Activated T-cell treated with anti-CD3 and anti-CD28 coated beads, Interleukin-2, amount 50 U/mL, for 4 hours (primary cell): ENCODE results near the gene CPNE8. TPM values are rescaled to one million over a fixed set of nuclear protein-coding genes. Genes with fewer than 3 reads are reported as not detected.

Source experiments
- ATAC-seq, 2 donors: fragments of 200-7000 bp; cut with Tn5 transposase; one replicate each; pipeline ENCODE4 v1.10.0; 2021
- DNase-seq: peaks from one replicate; pipeline ENCODE4 v3.0.0-alpha.2; 2020
- H3K27me3 Mint-ChIP-seq: one replicate; pipeline ENCODE4 v1.8.0; 2021; ENCODE audit warnings: low read depth, mixed read lengths
- H3K36me3 Mint-ChIP-seq: one replicate; pipeline ENCODE4 v1.8.0; 2022; ENCODE audit warnings: mixed read lengths; ENCODE audit not compliant: insufficient read depth
- H3K4me1 Mint-ChIP-seq: one replicate; pipeline ENCODE4 v1.8.0; 2021; ENCODE audit warnings: low read depth, mixed read lengths
- H3K4me3 Mint-ChIP-seq: one replicate; pipeline ENCODE4 v1.8.0; 2021; ENCODE audit warnings: mild to moderate bottlenecking, moderate library complexity, mixed read lengths
- H3K9me3 Mint-ChIP-seq: one replicate; pipeline ENCODE4 v1.8.0; 2021; ENCODE audit warnings: mixed read lengths
- total RNA-seq, 3 donors: library from RNA; stranded (reverse); gene quantifications; one replicate each; pipeline ENCODE4 v1.2.1, GENCODE V29; 2021

CPNE8 gene
- total RNA-seq, 3 donors from 2014 or later = 1.5 to 5.6 (median 2.2) TPM

DNA sequence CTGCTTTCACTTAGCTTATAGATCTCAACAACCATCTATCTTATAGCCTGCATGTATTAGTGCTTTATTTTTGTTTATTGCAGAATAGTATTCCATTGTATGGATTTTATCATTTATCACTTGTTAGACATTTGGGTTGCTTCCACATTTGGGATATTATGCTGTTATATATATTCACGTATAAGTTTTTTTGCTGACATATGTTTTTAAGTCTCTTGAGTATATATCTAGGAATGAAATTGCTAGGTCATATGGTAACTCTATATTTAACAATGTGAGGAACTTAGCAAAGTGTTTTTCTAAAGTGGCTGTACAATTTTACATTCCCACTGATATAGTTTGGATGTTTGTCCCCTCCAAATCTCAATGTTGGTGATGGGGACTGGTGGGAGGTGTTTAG lies 208.1 kb downstream of the CPNE8 start:
- Mint-ChIP-seq H3K4me1 (no peaks in the 10 kb centered on the region), H3K27me3 (no peaks in the 10 kb centered on the region), H3K9me3 (no peaks in the 10 kb centered on the region), H3K4me3 (no peak overlapping the region), H3K36me3 (no peaks in the 10 kb centered on the region)
- DNase-seq = no peak
- no peak for ATAC-seq

GRCh38 chr12:38695057-38695456 lies 210.3 kb downstream of the CPNE8 start:
- no peak overlapping the region for H3K4me3 Mint-ChIP-seq
- no peak for ATAC-seq
- H3K27me3 Mint-ChIP-seq = no peaks in the 10 kb centered on the region
- no peaks in the 10 kb centered on the region for H3K9me3 Mint-ChIP-seq
- DNase-seq = no peak
- no peaks in the 10 kb centered on the region for H3K36me3 Mint-ChIP-seq
- no peaks in the 10 kb centered on the region for H3K4me1 Mint-ChIP-seq

- no peak for ATAC-seq
- Mint-ChIP-seq H3K4me3 (no peak overlapping the region), H3K9me3 (no peaks in the 10 kb centered on the region), H3K36me3 (peaks cover 3% of the 10 kb centered on the region), H3K4me1 (no peaks in the 10 kb centered on the region), H3K27me3 (no peaks in the 10 kb centered on the region)
- no peak for DNase-seq
Measured at GRCh38 chr12:38691164-38691563, 214.2 kb downstream of the CPNE8 start.

DNA sequence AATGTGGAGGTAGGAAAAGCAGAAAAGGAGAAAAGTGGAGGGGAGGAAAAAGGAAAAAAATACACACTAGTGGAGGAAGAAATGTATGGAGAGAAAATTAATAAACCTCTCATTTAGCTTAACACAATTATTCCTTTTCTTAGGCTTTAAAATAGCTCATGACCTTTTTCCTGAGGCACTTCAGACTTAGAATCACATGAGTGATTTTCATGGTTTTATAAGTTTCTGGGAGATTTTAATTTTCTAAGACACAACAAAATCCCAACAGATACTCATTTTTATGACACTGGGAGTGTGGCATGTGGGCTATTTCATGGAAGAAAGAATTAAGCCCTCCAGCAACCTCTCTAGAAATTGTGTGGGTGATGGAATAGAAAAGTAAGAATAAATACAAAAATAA lies 214.7 kb downstream of the CPNE8 start:
- no peak overlapping the region for H3K4me3 Mint-ChIP-seq
- no peaks in the 10 kb centered on the region for H3K4me1 Mint-ChIP-seq

GRCh38 chr12:38689704-38690103 lies 215.7 kb downstream of the CPNE8 start:
- Mint-ChIP-seq H3K9me3 (no peaks in the 10 kb centered on the region), H3K4me3 (no peak overlapping the region), H3K4me1 (no peaks in the 10 kb centered on the region), H3K27me3 (no peaks in the 10 kb centered on the region), H3K36me3 (peaks cover 3% of the 10 kb centered on the region)
- no peak for ATAC-seq
- no peak for DNase-seq

More for the DNA sequence above, 214.7 kb downstream of the CPNE8 start:
- H3K27me3 Mint-ChIP-seq = no peaks in the 10 kb centered on the region
- H3K36me3 Mint-ChIP-seq = peaks cover 3% of the 10 kb centered on the region
- ATAC-seq (no peak), DNase-seq (no peak)
- no peaks in the 10 kb centered on the region for H3K9me3 Mint-ChIP-seq

DNA sequence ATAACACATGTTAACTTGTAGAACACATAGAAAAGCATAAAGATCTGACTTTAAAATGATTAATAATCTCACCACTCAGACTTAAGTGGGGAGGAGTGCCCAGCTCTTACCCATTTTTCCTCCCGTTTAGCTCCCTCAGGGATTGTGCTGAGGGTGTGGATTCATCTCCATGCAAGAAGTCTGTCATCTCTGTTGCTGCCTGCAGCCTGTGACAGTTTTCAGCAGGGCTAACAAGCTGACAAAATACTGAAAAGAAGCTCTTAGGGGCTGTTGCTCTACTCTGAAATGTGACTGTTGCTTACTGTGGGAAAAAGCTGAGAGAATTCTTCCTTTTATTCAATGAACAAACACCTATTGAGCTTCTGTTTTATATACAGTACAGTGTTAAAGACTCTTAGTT lies 216.2 kb downstream of the CPNE8 start:
- Mint-ChIP-seq H3K27me3 (no peaks in the 10 kb centered on the region), H3K4me3 (no peak overlapping the region), H3K9me3 (no peaks in the 10 kb centered on the region), H3K36me3 (peaks cover 4% of the 10 kb centered on the region), H3K4me1 (no peaks in the 10 kb centered on the region)
- DNase-seq = no peak
- ATAC-seq = no peak

DNA sequence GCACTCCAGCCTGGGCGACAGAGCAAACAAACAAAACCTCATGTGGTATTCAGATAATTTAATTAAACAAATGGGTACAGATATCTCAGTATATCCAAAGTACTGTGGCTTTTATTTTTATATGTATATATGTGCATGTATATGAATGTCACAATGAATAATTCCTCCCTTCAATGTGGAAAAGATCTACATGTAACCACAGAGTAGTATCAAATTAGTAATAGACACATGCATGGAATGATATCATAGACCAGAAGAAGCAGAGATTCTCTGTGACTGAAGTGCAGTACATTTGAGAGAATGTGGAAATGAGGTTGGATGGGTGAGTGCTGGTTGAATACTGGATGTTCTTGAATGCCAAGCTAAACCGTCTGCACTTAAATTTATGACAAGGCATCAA lies 222.9 kb downstream of the CPNE8 start:
- H3K9me3 Mint-ChIP-seq = no peaks in the 10 kb centered on the region
- no peaks in the 10 kb centered on the region for H3K27me3 Mint-ChIP-seq
- no peak for ATAC-seq
- no peak overlapping the region for H3K4me3 Mint-ChIP-seq
- no peak for DNase-seq
- H3K4me1 Mint-ChIP-seq = no peaks in the 10 kb centered on the region
- peaks cover 6% of the 10 kb centered on the region for H3K36me3 Mint-ChIP-seq

- H3K36me3 Mint-ChIP-seq = peaks cover 17% of the 10 kb centered on the region
- H3K4me3 Mint-ChIP-seq = no peak overlapping the region
- ATAC-seq (no peak), DNase-seq (no peak)
- no peaks in the 10 kb centered on the region for H3K27me3 Mint-ChIP-seq
- no peaks in the 10 kb centered on the region for H3K4me1 Mint-ChIP-seq
- peaks cover 3% of the 10 kb centered on the region for H3K9me3 Mint-ChIP-seq
Measured at GRCh38 chr12:38669530-38669929, 235.9 kb downstream of the CPNE8 start.

GRCh38 chr12:38669081-38669480 lies 236.3 kb downstream of the CPNE8 start:
- H3K4me3 Mint-ChIP-seq = no peak overlapping the region
- peaks cover 13% of the 10 kb centered on the region for H3K36me3 Mint-ChIP-seq
- no peaks in the 10 kb centered on the region for H3K27me3 Mint-ChIP-seq
- ATAC-seq = no peak
- DNase-seq = no peak
- no peaks in the 10 kb centered on the region for H3K4me1 Mint-ChIP-seq
- peaks cover 3% of the 10 kb centered on the region for H3K9me3 Mint-ChIP-seq

GRCh38 chr12:38666425-38666824 lies 239.0 kb downstream of the CPNE8 start:
- Mint-ChIP-seq H3K9me3 (peaks cover 24% of the 10 kb centered on the region), H3K27me3 (no peaks in the 10 kb centered on the region), H3K4me1 (no peaks in the 10 kb centered on the region), H3K4me3 (no peak overlapping the region), H3K36me3 (peaks cover 15% of the 10 kb centered on the region)
- ATAC-seq (no peak), DNase-seq (no peak)

DNA sequence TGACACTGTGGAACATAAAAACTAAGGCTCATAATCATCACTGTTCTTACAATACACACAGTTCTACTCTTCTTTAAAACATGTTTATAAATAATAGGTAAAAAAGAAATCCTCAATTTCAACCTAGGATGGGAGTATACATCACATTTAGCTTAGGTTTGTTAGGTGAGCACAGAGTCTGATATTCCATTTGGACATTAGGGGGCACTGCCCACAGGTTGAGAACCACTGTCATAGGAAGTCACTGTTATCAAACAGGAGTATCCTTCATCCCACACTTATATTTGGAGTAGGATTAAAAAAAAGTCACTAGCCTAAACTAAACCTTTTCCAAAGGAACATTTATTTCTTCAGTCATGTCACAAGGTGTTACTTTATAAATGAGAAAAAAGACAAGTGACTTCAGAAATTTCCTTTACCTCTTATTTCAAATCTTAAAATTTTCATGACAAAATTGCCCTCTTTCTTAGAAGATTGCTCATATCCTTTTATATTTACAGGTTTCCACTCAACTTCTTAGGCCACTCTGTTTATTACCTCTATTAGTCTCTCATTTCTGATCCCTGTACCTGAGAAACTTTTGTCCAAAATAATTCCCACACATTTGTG lies 240.6 kb downstream of the CPNE8 start:
- Mint-ChIP-seq H3K36me3 (peaks cover 15% of the 10 kb centered on the region), H3K9me3 (peaks cover 28% of the 10 kb centered on the region), H3K4me1 (no peaks in the 10 kb centered on the region), H3K27me3 (no peaks in the 10 kb centered on the region), H3K4me3 (no peak overlapping the region)
- ATAC-seq (no peak), DNase-seq (no peak)

GRCh38 chr12:38662829-38663228 lies 242.6 kb downstream of the CPNE8 start:
- H3K36me3 Mint-ChIP-seq = peaks cover 19% of the 10 kb centered on the region

DNA sequence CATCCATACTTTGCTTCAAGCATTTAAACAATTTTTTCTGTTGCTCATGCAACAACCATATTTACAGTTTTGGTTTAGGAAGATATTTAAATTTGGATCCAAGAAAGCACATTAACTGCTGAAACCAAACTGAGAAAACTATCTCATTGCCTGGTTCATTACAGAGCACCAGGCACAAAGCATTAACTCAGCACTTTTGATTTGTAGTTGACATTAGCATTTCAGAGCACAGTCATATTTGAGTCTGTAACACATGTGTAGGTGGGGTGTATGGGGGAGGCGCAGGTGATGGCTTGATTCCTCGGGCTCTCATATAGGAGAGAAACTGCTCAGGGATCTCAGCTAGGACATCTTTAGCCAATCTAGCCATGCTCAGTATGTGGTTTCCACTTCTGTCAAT lies 251.7 kb downstream of the CPNE8 start:
- peaks cover 8% of the 10 kb centered on the region for H3K36me3 Mint-ChIP-seq
- peaks cover 2% of the 10 kb centered on the region for H3K4me1 Mint-ChIP-seq
- ATAC-seq = no peak
- no peak overlapping the region for H3K4me3 Mint-ChIP-seq
- H3K9me3 Mint-ChIP-seq = no peaks in the 10 kb centered on the region
- DNase-seq = no peak
- no peaks in the 10 kb centered on the region for H3K27me3 Mint-ChIP-seq

More at GRCh38 chr12:38662829-38663228, 242.6 kb downstream of the CPNE8 start:
- DNase-seq (no peak), ATAC-seq (no peak)
- no peaks in the 10 kb centered on the region for H3K27me3 Mint-ChIP-seq
- H3K9me3 Mint-ChIP-seq = peaks cover 33% of the 10 kb centered on the region
- no peak overlapping the region for H3K4me3 Mint-ChIP-seq
- no peaks in the 10 kb centered on the region for H3K4me1 Mint-ChIP-seq

- ATAC-seq (no peak), DNase-seq (no peak)
- Mint-ChIP-seq H3K4me1 (no peaks in the 10 kb centered on the region), H3K4me3 (no peak overlapping the region), H3K9me3 (no peaks in the 10 kb centered on the region), H3K36me3 (peaks cover 3% of the 10 kb centered on the region), H3K27me3 (no peaks in the 10 kb centered on the region)
Measured at GRCh38 chr12:38648813-38649212, 256.6 kb downstream of the CPNE8 start.

GRCh38 chr12:38646146-38646545 lies 259.2 kb downstream of the CPNE8 start:
- Mint-ChIP-seq H3K4me3 (no peak overlapping the region), H3K36me3 (no peaks in the 10 kb centered on the region), H3K27me3 (no peaks in the 10 kb centered on the region), H3K4me1 (no peaks in the 10 kb centered on the region), H3K9me3 (no peaks in the 10 kb centered on the region)
- DNase-seq (no peak), ATAC-seq (no peak)

DNA sequence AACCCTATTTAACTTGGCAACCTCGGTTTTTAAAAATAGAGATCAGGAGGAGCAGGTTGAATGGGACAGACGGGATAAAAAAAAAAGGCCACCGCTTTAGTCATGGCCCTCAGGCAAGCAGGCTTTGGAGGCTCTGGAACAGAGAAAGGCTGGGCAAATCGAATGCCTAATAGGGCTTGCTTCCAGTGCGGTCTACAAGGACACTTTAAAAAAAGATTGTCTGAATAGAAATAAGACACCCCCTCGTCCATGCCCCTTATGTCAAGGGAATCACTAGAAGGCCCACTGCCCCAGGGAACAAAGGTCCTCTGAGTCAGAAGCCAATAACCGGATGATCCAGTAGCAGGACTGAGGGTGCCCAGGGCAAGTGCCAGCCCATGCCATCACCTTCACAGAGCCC lies 265.8 kb downstream of the CPNE8 start:
- Mint-ChIP-seq H3K36me3 (no peaks in the 10 kb centered on the region), H3K9me3 (peaks cover 3% of the 10 kb centered on the region), H3K27me3 (no peaks in the 10 kb centered on the region), H3K4me3 (no peak overlapping the region), H3K4me1 (no peaks in the 10 kb centered on the region)
- no peak for DNase-seq
- ATAC-seq = no peak
